Measurements from ENCODE around the gene RNF43. TPM values are rescaled to one million over a fixed set of nuclear protein-coding genes. Genes with fewer than 3 reads are reported as not detected.

RNF43 gene
- total RNA-seq, 2 donors from 2014 or later, result 8.3 to 10.5 TPM

GRCh38 chr17:58388302-58389190 is 28.8 kb downstream of the RNF43 start:
- TF ChIP-seq CTCF (IDR thresholded peaks at IDR 0.05) (no peak), POLR2A (IDR thresholded peaks at IDR 0.05) (no peak)
- ATAC-seq (no peak), DNase-seq (no peak)
- Histone ChIP-seq H3K9me3 (no peaks in the 10 kb centered on the region), H3K27ac (no peak overlapping the region), H3K4me1 (peaks cover 78% of the 10 kb centered on the region), H3K27me3 (no peaks in the 10 kb centered on the region), H3K36me3 (replicated peaks in 1 of 2; ENCODE audit: insufficient read depth in 1 of 2, low read depth in 2 of 2) (no peaks in the 10 kb centered on the region), H3K4me3 (no peak overlapping the region)
- WGBS, 2 donors, result 70 to 75% methylated on average over 3 of the region's 3 CpGs
- intact Hi-C loops (cut with DNase I), result no loop called here

DNA sequence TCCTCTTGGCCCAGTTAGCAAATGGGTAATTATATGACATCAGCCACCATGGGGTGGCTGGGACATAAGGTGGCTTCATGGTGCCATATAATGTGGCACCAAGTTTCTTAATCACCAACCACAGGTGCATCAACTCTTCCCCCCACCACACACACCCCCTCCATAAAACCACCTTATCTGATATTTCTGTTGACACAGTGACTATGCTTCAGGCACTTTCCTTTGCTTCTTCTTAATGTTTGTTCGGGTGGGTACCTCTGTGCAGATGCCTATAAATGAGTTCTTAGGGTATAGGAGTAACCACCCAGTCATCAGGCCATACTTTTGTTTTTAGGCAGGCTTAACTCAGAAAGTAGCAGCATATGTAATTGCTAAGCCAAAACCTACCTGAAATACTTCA is 29.5 kb downstream of the RNF43 start:
- no peak for TF ChIP-seq CTCF (IDR thresholded peaks at IDR 0.05)
- TF ChIP-seq POLR2A (IDR thresholded peaks at IDR 0.05), result no peak
- Histone ChIP-seq H3K4me3 (no peak overlapping the region), H3K36me3 (replicated peaks in 1 of 2; ENCODE audit: insufficient read depth in 1 of 2, low read depth in 2 of 2) (no peaks in the 10 kb centered on the region), H3K27me3 (no peaks in the 10 kb centered on the region), H3K9me3 (no peaks in the 10 kb centered on the region), H3K4me1 (peaks cover 85% of the 10 kb centered on the region), H3K27ac (no peak overlapping the region)
- ATAC-seq (no peak), DNase-seq (no peak)
- intact Hi-C loops (cut with DNase I), result no loop called here
- WGBS, 2 donors, result 44 to 59% methylated on average over 1 of the region's 1 CpG

DNA sequence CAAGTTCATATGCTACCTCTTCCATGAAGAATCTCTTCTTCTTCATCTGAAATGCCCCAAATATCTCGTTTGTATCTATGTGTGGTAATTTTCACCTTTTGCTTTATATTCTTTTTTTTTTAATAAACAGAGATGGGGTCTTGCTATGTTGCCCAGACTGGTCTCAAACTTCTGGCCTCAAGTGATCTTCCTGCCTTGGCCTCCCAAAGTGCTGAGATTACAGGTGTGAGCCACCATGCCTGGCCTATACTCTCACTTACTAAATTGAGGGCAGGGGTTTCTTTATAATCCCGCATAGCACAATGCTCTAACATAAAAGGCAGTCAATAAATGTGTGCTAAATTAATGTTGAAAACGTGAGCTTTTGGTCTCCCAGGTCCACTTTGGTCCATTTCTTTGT is 30.6 kb downstream of the RNF43 start:
- no peaks in the 10 kb centered on the region for H3K9me3 ChIP-seq
- WGBS, 2 donors, result 91 to 93% methylated on average over 3 of the region's 3 CpGs
- H3K4me3 ChIP-seq, result no peak overlapping the region
- no peak overlapping the region for H3K27ac ChIP-seq
- H3K4me1 ChIP-seq, result peaks cover 86% of the 10 kb centered on the region
- no peaks in the 10 kb centered on the region for H3K27me3 ChIP-seq
- ATAC-seq (no peak), DNase-seq (no peak)
- TF ChIP-seq CTCF (IDR thresholded peaks at IDR 0.05) (no peak), POLR2A (IDR thresholded peaks at IDR 0.05) (no peak)
- intact Hi-C loops (cut with DNase I), result no loop called here
- H3K36me3 ChIP-seq (replicated peaks in 1 of 2; ENCODE audit: insufficient read depth in 1 of 2, low read depth in 2 of 2), result no peaks in the 10 kb centered on the region

- H3K36me3 ChIP-seq (replicated peaks in 1 of 2; ENCODE audit: insufficient read depth in 1 of 2, low read depth in 2 of 2), result no peaks in the 10 kb centered on the region
- intact Hi-C loops (cut with DNase I), result no loop called here
- no peaks in the 10 kb centered on the region for H3K9me3 ChIP-seq
- 20 to 40% methylated on average over 4 of the region's 4 CpGs for WGBS, 2 donors
- H3K27me3 ChIP-seq, result no peaks in the 10 kb centered on the region
- no peak overlapping the region for H3K4me3 ChIP-seq
- ATAC-seq (no peak), DNase-seq (no peak)
- TF ChIP-seq POLR2A (IDR thresholded peaks at IDR 0.05) (no peak), CTCF (IDR thresholded peaks at IDR 0.05) (no peak)
- H3K4me1 ChIP-seq, result peaks cover 86% of the 10 kb centered on the region
- H3K27ac ChIP-seq, result no peak overlapping the region
Measured at GRCh38 chr17:58385359-58385899, 31.9 kb downstream of the RNF43 start.

All from body of pancreas (tissue), 4 donors.